ENCODE measurements around the gene HELZ.

HELZ gene

DNA sequence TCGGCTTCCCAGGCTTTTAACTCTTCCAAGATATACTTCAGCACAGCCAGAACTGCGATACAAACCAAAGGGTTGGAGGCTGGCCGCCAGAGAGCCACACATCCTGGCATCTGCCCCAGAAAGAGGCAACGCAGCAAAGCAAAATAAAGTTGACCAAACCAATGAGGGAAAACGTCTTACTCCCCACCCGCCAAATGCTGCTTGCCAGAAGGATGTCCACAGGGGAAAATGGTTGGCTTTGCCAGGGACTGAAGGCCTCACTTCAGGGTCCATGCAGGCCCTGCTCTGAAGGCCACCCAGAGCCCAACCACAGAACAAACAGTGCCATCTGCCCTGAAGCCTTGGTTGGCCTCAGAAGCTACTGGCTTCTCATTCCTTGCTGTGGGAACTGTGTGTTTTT is 185.6 kb downstream of the HELZ start:
- no peak for DNase-seq
- H3K9me3 Mint-ChIP-seq: peaks cover 5% of the 10 kb centered on the region
- peaks cover 11% of the 10 kb centered on the region for H3K4me1 Mint-ChIP-seq
- H3K27me3 Mint-ChIP-seq (ENCODE audit: low read depth, poor library complexity): peaks cover 5% of the 10 kb centered on the region
- H3K27ac Mint-ChIP-seq: no peak overlapping the region
- no peak overlapping the region for H3K4me3 Mint-ChIP-seq
- TF ChIP-seq, protein P1, sequence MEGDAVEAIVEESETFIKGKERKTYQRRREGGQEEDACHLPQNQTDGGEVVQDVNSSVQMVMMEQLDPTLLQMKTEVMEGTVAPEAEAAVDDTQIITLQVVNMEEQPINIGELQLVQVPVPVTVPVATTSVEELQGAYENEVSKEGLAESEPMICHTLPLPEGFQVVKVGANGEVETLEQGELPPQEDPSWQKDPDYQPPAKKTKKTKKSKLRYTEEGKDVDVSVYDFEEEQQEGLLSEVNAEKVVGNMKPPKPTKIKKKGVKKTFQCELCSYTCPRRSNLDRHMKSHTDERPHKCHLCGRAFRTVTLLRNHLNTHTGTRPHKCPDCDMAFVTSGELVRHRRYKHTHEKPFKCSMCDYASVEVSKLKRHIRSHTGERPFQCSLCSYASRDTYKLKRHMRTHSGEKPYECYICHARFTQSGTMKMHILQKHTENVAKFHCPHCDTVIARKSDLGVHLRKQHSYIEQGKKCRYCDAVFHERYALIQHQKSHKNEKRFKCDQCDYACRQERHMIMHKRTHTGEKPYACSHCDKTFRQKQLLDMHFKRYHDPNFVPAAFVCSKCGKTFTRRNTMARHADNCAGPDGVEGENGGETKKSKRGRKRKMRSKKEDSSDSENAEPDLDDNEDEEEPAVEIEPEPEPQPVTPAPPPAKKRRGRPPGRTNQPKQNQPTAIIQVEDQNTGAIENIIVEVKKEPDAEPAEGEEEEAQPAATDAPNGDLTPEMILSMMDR (IDR thresholded peaks at IDR 0.05): no peak
- H3K36me3 Mint-ChIP-seq (ENCODE audit: low read depth): peaks cover 11% of the 10 kb centered on the region

GRCh38 chr17:67058036-67058435 is 187.0 kb downstream of the HELZ start:
- Mint-ChIP-seq H3K36me3 (ENCODE audit: low read depth) (peaks cover 5% of the 10 kb centered on the region), H3K27me3 (ENCODE audit: low read depth, poor library complexity) (peaks cover 5% of the 10 kb centered on the region), H3K4me3 (no peak overlapping the region), H3K9me3 (peaks cover 5% of the 10 kb centered on the region), H3K4me1 (peaks cover 8% of the 10 kb centered on the region), H3K27ac (no peak overlapping the region)
- TF ChIP-seq, protein P1 (IDR thresholded peaks at IDR 0.05): no peak
- DNase-seq: no peak

- Mint-ChIP-seq H3K4me3 (no peak overlapping the region), H3K27me3 (ENCODE audit: low read depth, poor library complexity) (peaks cover 2% of the 10 kb centered on the region), H3K36me3 (ENCODE audit: low read depth) (peaks cover 5% of the 10 kb centered on the region), H3K4me1 (peaks cover 6% of the 10 kb centered on the region), H3K9me3 (peaks cover 5% of the 10 kb centered on the region), H3K27ac (no peak overlapping the region)
- TF ChIP-seq, protein P1 (IDR thresholded peaks at IDR 0.05): no peak
- no peak for DNase-seq
These were observed 188.1 kb downstream of the HELZ start for GRCh38 chr17:67056746-67057490.

- TF ChIP-seq, protein P1 (IDR thresholded peaks at IDR 0.05): no peak
- no peak for DNase-seq
- Mint-ChIP-seq H3K27ac (no peak overlapping the region), H3K27me3 (ENCODE audit: low read depth, poor library complexity) (peaks cover 2% of the 10 kb centered on the region), H3K9me3 (peaks cover 5% of the 10 kb centered on the region), H3K4me1 (peaks cover 6% of the 10 kb centered on the region), H3K36me3 (ENCODE audit: low read depth) (peaks cover 5% of the 10 kb centered on the region), H3K4me3 (no peak overlapping the region)
These were observed 188.9 kb downstream of the HELZ start for GRCh38 chr17:67055811-67056745.

DNA sequence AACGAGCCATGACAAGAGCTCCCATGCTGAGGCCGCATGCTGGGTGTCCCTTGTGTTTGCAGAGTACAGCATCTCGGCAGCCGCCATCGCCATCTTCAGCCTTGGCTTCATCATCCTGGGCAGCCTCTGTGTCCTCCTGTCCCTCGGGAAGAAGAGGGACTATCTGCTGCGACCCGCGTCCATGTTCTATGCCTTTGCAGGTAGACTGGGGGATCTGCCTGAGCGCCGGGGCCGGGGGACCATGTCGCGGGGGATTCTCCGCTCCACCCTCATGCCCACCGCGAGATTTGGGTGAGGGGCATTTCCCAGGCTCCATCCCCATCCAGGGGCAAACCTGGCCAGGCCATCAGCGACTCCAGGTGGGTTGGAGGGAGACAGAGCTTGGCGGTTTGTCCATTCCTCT is 190.0 kb downstream of the HELZ start:
- Mint-ChIP-seq H3K9me3 (no peaks in the 10 kb centered on the region), H3K4me3 (no peak overlapping the region), H3K27me3 (ENCODE audit: low read depth, poor library complexity) (no peaks in the 10 kb centered on the region), H3K4me1 (peaks cover 6% of the 10 kb centered on the region), H3K36me3 (ENCODE audit: low read depth) (no peaks in the 10 kb centered on the region), H3K27ac (no peak overlapping the region)
- TF ChIP-seq, protein P1 (IDR thresholded peaks at IDR 0.05): no peak
- DNase-seq: no peak
